GM12873 (cell line): ENCODE results near the gene TDO2.

Experiments
- TF ChIP-seq, protein P1 (sequence below): IDR thresholded peaks from 2 replicates; pipeline ENCODE4 v1.5.1; 2012; ENCODE audit warnings: low read depth, mild to moderate bottlenecking, moderate library complexity, low read length, control low read depth; ENCODE audit not compliant: insufficient read depth; ENCODE audit errors: missing control alignments

TDO2 gene

DNA sequence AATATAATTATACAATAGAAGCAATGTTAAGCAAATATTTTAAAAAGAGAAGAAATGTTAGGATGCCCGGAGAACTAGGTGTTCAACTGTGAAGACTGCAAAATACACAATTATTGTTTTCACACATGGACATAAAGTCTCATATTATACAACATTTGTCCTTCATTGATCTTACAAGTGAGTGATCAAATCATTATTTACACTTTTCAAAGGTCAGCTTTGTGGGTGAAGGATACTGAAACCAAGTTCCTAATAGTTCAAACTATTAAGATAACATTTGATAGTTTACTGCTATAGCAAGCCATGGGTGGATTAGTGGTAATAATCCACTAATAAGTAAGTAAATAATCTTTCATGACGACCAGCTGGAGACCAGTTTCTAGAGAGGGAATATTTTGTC, 26.8 kb downstream of the TDO2 start:
- TF ChIP-seq, protein P1, sequence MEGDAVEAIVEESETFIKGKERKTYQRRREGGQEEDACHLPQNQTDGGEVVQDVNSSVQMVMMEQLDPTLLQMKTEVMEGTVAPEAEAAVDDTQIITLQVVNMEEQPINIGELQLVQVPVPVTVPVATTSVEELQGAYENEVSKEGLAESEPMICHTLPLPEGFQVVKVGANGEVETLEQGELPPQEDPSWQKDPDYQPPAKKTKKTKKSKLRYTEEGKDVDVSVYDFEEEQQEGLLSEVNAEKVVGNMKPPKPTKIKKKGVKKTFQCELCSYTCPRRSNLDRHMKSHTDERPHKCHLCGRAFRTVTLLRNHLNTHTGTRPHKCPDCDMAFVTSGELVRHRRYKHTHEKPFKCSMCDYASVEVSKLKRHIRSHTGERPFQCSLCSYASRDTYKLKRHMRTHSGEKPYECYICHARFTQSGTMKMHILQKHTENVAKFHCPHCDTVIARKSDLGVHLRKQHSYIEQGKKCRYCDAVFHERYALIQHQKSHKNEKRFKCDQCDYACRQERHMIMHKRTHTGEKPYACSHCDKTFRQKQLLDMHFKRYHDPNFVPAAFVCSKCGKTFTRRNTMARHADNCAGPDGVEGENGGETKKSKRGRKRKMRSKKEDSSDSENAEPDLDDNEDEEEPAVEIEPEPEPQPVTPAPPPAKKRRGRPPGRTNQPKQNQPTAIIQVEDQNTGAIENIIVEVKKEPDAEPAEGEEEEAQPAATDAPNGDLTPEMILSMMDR: no peak

DNA sequence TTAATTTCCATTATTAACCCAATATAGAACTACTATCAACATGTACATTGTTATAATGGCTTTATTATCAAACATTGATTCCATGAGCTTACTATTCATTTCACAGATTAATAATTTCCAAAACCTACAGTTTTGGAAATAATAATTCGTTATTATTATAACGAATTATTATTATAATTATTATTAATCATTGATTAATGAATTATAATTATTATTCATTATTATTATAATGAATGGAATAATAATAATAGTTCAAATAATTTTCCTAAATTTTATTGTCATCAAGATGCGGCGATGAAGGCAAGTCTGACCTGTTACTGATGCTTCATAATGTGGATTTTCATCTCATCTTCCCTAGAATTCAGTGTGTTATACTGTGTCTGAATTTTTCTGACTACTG, 28.1 kb downstream of the TDO2 start:
- TF ChIP-seq, protein P1: no peak

DNA sequence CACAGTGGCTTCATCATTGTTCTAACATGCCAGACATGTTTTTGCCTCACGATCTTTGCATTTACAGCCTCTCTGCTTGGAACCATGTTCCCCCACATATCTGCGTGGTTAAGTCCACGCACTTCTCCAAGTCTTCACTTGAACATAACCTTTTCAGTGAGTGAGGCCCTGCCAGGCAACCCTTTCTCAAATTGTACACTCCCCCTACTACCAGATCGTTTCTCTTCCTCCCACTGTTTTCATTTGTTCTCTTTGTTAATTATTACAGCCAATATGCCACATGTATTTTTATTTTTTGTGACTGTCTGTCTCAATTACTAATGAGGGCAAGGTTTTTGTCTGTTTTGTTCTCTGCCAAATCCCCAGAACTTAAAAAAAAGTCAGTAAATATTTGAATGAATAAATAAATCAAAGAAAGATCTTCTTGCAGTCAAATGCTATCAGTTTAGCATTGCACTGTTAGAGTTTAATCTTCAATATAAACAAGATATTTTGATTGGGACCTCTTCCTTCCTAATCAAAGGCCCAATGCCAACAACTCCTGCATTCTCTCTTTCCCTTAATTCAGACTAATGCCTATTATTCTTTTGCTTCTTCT, 32.0 kb downstream of the TDO2 start:
- TF ChIP-seq, protein P1: no peak

DNA sequence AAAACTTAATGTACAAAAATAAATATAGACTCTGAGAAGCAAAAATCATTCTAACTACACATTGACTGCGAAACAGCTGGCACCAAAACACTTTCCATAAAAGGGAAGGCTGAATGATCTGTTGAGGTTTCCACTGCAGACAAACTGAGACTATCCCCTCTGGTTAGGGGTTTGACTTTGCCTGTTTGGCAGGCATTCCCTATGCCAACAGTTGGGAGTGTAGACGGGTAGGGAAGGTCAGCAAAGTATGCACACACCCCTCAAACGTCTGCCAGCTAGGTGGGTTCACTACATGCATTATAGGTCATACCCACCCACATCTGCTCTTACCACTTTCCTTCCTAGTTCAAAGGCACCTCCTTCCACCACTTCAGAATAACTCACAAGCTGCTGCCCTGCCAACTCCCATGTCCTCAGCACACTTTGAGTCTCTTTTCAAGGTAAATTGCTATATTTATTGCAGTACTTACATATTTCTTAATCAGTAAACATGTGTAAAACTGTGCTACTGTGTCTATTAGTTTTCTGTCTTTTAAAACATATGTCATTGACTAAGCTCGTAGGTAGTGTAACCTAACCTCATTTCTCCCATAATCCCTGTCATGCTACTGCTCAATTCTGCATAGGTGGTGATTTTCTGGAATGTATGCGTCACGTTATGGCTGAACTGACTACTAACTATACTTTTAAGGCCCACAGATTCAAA, 37.7 kb downstream of the TDO2 start:
- TF ChIP-seq, protein P1: no peak

DNA sequence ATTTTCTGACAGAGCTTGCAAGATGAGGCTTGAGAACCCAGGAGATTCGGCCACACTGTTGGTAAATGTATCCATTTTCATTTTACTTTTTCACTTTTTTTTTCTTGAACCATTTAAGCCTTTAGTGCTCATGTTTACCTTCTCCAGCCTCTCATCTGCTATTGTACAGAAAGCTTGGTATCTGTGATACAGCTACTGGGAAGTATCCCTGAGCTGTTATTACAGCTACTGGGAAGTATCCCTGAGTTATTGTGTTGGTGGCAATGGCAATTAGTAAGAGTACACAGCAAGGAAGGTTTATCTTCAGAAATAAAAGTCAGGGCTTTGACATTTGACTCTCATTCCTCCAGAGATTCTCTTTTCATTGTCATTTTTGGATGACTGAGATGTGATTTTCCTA, 38.3 kb downstream of the TDO2 start:
- TF ChIP-seq, protein P1: no peak

DNA sequence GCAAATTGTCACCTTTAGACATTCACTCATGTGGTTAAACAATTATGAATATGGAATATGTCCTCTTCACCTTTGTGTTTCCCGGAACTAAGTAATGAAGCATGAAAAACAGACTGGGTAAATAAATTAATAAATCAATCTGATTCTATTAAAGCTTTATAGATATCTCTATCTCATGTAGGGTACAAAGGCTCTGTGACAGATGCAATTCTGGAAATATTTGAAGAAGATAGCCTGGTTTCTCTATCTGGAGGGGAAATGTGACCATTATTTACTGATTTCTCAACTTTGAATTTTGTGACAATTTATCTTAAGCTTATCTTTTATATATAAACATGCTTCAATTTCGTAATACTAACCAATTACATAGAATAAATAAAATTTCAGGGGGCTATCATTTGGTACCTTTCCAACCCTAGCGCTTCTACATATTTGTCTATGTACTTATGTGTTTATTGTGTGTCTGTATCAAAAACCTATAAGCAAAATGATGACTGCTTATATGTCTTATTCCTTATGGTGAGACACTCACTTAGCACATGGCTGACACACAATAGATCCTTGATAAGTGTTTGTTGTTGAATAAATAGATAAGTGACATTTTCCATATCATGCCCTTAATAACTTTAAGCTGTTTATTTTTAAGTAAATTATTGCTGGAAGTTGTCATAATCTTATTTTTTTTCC, 40.3 kb downstream of the TDO2 start:
- TF ChIP-seq, protein P1: no peak

DNA sequence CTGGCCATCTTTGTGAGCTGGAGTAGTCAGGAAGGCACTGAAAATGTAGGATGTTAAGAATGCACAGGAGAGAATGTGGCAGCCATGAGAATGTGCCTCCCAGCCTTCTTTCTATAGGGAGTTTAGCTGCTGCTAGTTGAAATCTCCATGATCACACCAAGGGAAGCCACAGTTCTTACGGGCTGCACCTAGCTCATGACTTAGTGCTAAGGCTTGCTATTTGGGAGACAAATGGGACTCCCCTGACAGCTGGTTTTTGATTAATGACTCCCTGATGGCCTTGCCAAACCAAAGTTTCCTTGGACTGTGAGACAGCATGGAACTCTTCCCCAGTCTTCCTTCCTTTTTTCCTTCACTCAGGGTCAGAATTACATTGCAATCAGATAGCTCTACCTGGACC, 41.0 kb downstream of the TDO2 start:
- TF ChIP-seq, protein P1: no peak
